Lung (tissue), 12 donors: Measurements from ENCODE around the gene LAMA3. TPM values are rescaled to one million over a fixed set of nuclear protein-coding genes. Genes with fewer than 3 reads are reported as not detected.

Experiments
- ATAC-seq: fragments of 200-7000 bp; cut with Tn5 transposase; one replicate; pipeline ENCODE4 v1.9.1; 2020; ENCODE audit warnings: moderate number of reproducible peaks; ENCODE audit not compliant: insufficient read depth, low FRiP score
- DNase-seq, 3 donors: peaks; one replicate each; pipeline ENCODE4 v3.0.0-alpha.2; 2013 to 2017
- H3K27ac ChIP-seq, 2 donors: one replicate each; pipeline ENCODE4 v1.5.1; 2013; ENCODE audit warnings: mild to moderate bottlenecking in 2 of 2, moderate library complexity in 2 of 2, control low read depth in 1 of 2, inconsistent platforms in 1 of 2, low read depth in 1 of 2, low read length in 1 of 2
- H3K27me3 ChIP-seq, 3 donors: one replicate each; pipeline ENCODE4 v1.5.1; 2013; ENCODE audit warnings: low read length in 2 of 3; ENCODE audit not compliant: control insufficient read depth in 3 of 3, insufficient read depth in 3 of 3
- H3K36me3 ChIP-seq, 4 donors: one replicate each; pipeline ENCODE4 v1.5.1; 2013; ENCODE audit warnings: low read length in 4 of 4, mild to moderate bottlenecking in 1 of 4, moderate library complexity in 1 of 4; ENCODE audit not compliant: control insufficient read depth in 4 of 4, insufficient read depth in 4 of 4
- H3K4me1 ChIP-seq, 5 donors: one replicate each; pipeline ENCODE4 v1.5.1; 2013; ENCODE audit warnings: low read length in 5 of 5, mild to moderate bottlenecking in 2 of 5, moderate library complexity in 1 of 5; ENCODE audit not compliant: control insufficient read depth in 5 of 5, insufficient read depth in 5 of 5
- H3K4me3 ChIP-seq: one replicate; pipeline ENCODE4 v1.5.1; 2013; ENCODE audit warnings: mild to moderate bottlenecking, control low read depth, moderate library complexity
- H3K9ac ChIP-seq, 2 donors: one replicate each; pipeline ENCODE4 v1.5.1; 2013; ENCODE audit warnings: low read length in 2 of 2, control low read depth in 1 of 2; ENCODE audit not compliant: insufficient read depth in 1 of 2
- H3K9me3 ChIP-seq, 4 donors: one replicate each; pipeline ENCODE4 v1.5.1; 2013; ENCODE audit warnings: low read length in 3 of 4, mild to moderate bottlenecking in 1 of 4, moderate library complexity in 1 of 4; ENCODE audit not compliant: control insufficient read depth in 4 of 4, insufficient read depth in 3 of 4
- CTCF ChIP-seq: IDR thresholded peaks from 2 replicates; pipeline ENCODE4 v1.5.1; 2012; ENCODE audit warnings: mild to moderate bottlenecking; ENCODE audit errors: control extremely low read depth, extremely low read depth
- WGBS, 2 donors: extraction: QIAGEN DNeasy Blood & Tissue Kit; methylation state at CpG; one replicate each; pipeline ENCODE4 v1.1.7; 2013; 5-methylcytosine and 5-hydroxymethylcytosine counted together
- polyA plus RNA-seq, 2 donors: library from polyadenylated mRNA; stranded (reverse); fragments of 200-250 nt; gene quantifications; one replicate each; pipeline ENCODE4 v1.2.1, GENCODE V29; 2013
- total RNA-seq, 2 donors: library from RNA; depleted of rRNA in 1 of 2; stranded (reverse); fragments of >200 nt in 1 of 2; gene quantifications; one replicate each; pipeline ENCODE4 v1.2.1, GENCODE V29; 2014 to 2021
- donor health status: control.
- donor health status: control.
- donor health status: Bipolar disorder and iron deficiency.
- donor health status: healthy.
- donor health status: DM: yes; HTN: yes; CAD: no.

Gene LAMA3
- total and polyA plus RNA-seq, 4 donors = 14.1 to 110 (median 51.9) TPM

- TF ChIP-seq CTCF = no peak
- H3K9me3 ChIP-seq = no peaks in the 10 kb centered on the region
- H3K9ac ChIP-seq = no peak overlapping the region
- H3K4me1 ChIP-seq = peaks cover 0 to 5% (median 0%) of the 10 kb centered on the region in 5 donors
- no peak overlapping the region for H3K27ac ChIP-seq
- H3K27me3 ChIP-seq = peaks cover 0 to 3% (median 0%) of the 10 kb centered on the region in 3 donors
- no peak overlapping the region for H3K4me3 ChIP-seq
- ATAC-seq (no peak), DNase-seq (no peak)
- peaks cover 0 to 2% (median under 1%) of the 10 kb centered on the region in 4 donors for H3K36me3 ChIP-seq
- 91 to 93% methylated on average over 2 of the region's 2 CpGs for WGBS, 2 donors
Observed at GRCh38 chr18:23953984-23954383, 264.7 kb downstream of the LAMA3 start.

- Histone ChIP-seq H3K4me3 (no peak overlapping the region), H3K27me3 (peaks cover 0 to 3% (median 0%) of the 10 kb centered on the region in 3 donors), H3K27ac (no peak overlapping the region), H3K36me3 (peaks cover 0 to 2% (median under 1%) of the 10 kb centered on the region in 4 donors), H3K4me1 (peaks cover 0 to 6% (median 0%) of the 10 kb centered on the region in 5 donors), H3K9me3 (no peaks in the 10 kb centered on the region), H3K9ac (no peak overlapping the region)
- 81 to 87% methylated on average over 5 of the region's 5 CpGs for WGBS, 2 donors
- no peak for DNase-seq
- no peak for ATAC-seq
- no peak for TF ChIP-seq CTCF
Observed at GRCh38 chr18:23956483-23956882, 267.2 kb downstream of the LAMA3 start.

- DNase-seq = peak; percentile 29 to 71 (median 43)
- peaks cover 0 to 3% (median 0%) of the 10 kb centered on the region in 3 donors for H3K27me3 ChIP-seq
- H3K4me1 ChIP-seq = peaks cover 0 to 6% (median 0%) of the 10 kb centered on the region in 5 donors
- ATAC-seq = no peak
- no peak overlapping the region for H3K4me3 ChIP-seq
- no peak for TF ChIP-seq CTCF
- peak overlapping the region in 1 of 2 donors; percentile 4 for H3K9ac ChIP-seq
- H3K9me3 ChIP-seq = no peaks in the 10 kb centered on the region
- peaks cover 0 to 2% (median 0%) of the 10 kb centered on the region in 4 donors for H3K36me3 ChIP-seq
- no peak overlapping the region for H3K27ac ChIP-seq
- 66 to 80% methylated on average over 10 of the region's 10 CpGs for WGBS, 2 donors
Observed at GRCh38 chr18:23958036-23958435, 268.8 kb downstream of the LAMA3 start.
